HFFc6 (cell line): ENCODE measurements around the gene SPP2. TPM values are rescaled to one million over a fixed set of nuclear protein-coding genes. Genes with fewer than 3 reads are reported as not detected.

Source experiments
- DNase-seq: peaks from one replicate; pipeline ENCODE4 v3.0.0-alpha.2; 2018
- H3K27ac Mint-ChIP-seq: 2 replicates; pipeline ENCODE4 v1.8.0; 2020; ENCODE audit warnings: mild to moderate bottlenecking, mixed read lengths
- H3K27me3 Mint-ChIP-seq: 2 replicates; pipeline ENCODE4 v1.8.0; 2021; ENCODE audit warnings: mild to moderate bottlenecking, moderate library complexity, mixed read lengths; ENCODE audit not compliant: insufficient read depth
- H3K36me3 Mint-ChIP-seq: 2 replicates; pipeline ENCODE4 v1.8.0; 2021; ENCODE audit warnings: low read depth, mixed read lengths
- H3K4me1 Mint-ChIP-seq: 2 replicates; pipeline ENCODE4 v1.8.0; 2020; ENCODE audit warnings: low read depth, mixed read lengths
- H3K4me3 Mint-ChIP-seq: 2 replicates; pipeline ENCODE4 v1.8.0; 2020; ENCODE audit warnings: mild to moderate bottlenecking, moderate library complexity, mixed read lengths
- H3K9me3 Mint-ChIP-seq: 2 replicates; pipeline ENCODE4 v1.8.0; 2020; ENCODE audit warnings: mild to moderate bottlenecking, mixed read lengths
- total RNA-seq, 6 experiments: library from RNA; stranded (reverse); fragmentation: NEBNext Ultra II Directional; extraction: Animal tissue kit (Norgen Biotek cat#: 25700); gene quantifications; 2 replicates in 1 of 6; 3 replicates in 5 of 6; pipeline ENCODE4 v1.2.3, GENCODE V29; 2021
- TF ChIP-seq, protein P1 (sequence below): fragments of 200-600 bp; sonication (generic); IDR thresholded peaks from 2 replicates; pipeline ENCODE4 v1.5.0; 2021; ENCODE audit warnings: antibody characterized with exemption, mild to moderate bottlenecking

The SPP2 gene
- total RNA-seq, 6 experiments from 2014 or later, result not detected

DNA sequence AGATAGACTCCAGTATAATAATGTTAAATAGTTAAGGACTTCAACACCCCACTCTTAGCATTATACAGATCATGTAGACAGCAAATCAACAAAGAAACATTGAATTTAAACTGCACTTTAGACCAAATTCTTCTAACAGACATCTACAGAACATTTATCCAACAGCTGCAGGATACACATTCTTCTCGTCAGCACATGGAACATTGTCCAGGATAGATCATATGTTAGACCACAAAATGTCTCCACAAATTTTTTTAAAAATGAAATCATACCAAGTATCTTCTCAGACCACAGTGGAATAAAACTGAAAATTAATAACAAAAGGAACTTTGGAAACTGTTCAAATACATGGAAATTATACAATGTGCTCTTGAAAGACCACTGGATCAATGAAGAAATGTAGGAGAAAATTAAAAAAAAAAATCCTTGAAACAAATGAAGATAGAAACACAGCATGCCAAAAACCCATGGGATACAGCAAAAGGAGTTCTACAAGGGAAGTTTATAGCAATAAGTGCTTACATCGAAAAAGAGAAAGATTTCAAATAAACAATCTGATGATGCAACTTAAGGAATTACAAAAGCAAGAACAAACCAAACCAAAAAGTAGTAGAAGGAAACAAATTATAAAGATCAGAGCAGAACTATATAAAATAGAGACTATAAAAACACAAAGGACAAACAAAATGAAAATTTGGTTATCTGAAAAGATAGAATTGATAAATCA lies 12.3 kb upstream of the SPP2 start:
- Mint-ChIP-seq H3K27ac (no peak overlapping the region), H3K4me3 (no peak overlapping the region), H3K36me3 (no peaks in the 10 kb centered on the region), H3K4me1 (no peaks in the 10 kb centered on the region), H3K9me3 (peaks cover 7% of the 10 kb centered on the region; the same call in 1 of the 2 replicates), H3K27me3 (peaks cover 2% of the 10 kb centered on the region)
- TF ChIP-seq, protein P1, sequence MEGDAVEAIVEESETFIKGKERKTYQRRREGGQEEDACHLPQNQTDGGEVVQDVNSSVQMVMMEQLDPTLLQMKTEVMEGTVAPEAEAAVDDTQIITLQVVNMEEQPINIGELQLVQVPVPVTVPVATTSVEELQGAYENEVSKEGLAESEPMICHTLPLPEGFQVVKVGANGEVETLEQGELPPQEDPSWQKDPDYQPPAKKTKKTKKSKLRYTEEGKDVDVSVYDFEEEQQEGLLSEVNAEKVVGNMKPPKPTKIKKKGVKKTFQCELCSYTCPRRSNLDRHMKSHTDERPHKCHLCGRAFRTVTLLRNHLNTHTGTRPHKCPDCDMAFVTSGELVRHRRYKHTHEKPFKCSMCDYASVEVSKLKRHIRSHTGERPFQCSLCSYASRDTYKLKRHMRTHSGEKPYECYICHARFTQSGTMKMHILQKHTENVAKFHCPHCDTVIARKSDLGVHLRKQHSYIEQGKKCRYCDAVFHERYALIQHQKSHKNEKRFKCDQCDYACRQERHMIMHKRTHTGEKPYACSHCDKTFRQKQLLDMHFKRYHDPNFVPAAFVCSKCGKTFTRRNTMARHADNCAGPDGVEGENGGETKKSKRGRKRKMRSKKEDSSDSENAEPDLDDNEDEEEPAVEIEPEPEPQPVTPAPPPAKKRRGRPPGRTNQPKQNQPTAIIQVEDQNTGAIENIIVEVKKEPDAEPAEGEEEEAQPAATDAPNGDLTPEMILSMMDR, result no peak
- DNase-seq, result no peak

DNA sequence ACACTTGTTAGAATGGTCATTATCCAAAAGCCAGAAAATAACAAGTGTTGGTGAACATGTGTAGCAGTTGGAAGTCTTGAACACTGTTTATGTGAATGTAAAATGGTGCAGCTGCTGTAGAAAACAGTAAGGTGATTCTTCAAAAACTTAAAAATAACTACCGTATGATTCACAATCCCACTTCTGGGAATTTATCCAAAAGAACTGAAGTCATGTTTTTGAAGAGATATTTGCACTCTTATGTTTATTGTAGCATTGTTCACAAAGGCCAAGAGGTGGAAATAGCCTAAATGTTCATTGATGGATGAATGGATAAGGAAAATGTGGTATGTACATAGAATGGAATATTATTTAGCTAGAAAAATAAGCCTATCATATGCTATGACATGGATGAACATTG lies 6.3 kb upstream of the SPP2 start:
- Mint-ChIP-seq H3K36me3 (no peaks in the 10 kb centered on the region), H3K4me3 (no peak overlapping the region), H3K27ac (no peak overlapping the region), H3K9me3 (no peaks in the 10 kb centered on the region), H3K27me3 (peaks cover 2% of the 10 kb centered on the region; the same call in 1 of the 2 replicates), H3K4me1 (peaks cover 9% of the 10 kb centered on the region)
- peak; percentile 63 for DNase-seq
- TF ChIP-seq, protein P1, result no peak

DNA sequence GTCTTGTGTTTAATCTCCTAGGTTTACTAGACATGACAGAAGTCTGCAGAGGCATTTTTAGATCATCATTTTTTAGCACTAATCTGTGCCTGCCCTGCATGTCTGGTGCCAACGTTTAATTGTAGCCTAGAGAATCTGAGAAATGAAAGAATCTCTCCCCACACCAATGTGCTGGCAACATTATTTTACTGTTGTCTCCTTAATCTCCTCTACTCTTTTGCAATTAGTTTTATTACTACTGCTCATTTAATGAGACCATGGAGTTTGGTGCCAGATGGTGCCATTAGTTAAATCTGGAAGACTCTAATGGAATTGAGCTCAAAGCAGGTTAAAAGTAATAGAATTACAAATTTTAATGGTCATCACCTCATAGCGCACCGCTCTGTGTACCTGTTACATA lies 4.0 kb upstream of the SPP2 start:
- H3K27ac Mint-ChIP-seq, result no peak overlapping the region
- no peak for DNase-seq
- H3K36me3 Mint-ChIP-seq, result no peaks in the 10 kb centered on the region
- H3K4me3 Mint-ChIP-seq, result no peak overlapping the region
- H3K4me1 Mint-ChIP-seq, result peaks cover 15% of the 10 kb centered on the region
- H3K27me3 Mint-ChIP-seq, result peaks cover 2% of the 10 kb centered on the region; the same call in 1 of the 2 replicates
- no peaks in the 10 kb centered on the region for H3K9me3 Mint-ChIP-seq
- TF ChIP-seq, protein P1, result no peak

DNA sequence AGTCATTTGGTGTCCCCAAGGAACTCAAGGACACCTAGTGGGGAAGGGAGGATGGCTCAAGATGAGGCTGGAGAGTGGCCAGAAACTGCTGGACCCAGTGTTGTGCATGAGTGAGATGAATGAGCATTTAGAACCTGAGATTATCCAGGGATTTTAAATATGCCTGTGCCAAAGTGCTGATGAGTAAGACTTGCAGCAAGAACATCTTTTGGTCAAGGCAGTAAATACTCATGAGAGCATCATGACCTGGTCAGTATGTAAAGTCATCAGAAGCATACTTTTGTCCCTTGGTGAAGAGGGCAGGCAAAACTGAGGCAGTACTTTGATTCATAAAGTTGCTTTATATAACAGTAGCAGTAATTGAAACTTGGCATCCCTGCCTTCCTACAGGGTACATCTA lies 3.1 kb upstream of the SPP2 start:
- DNase-seq, result no peak
- no peak overlapping the region for H3K27ac Mint-ChIP-seq
- H3K27me3 Mint-ChIP-seq, result peaks cover 2% of the 10 kb centered on the region; the same call in 1 of the 2 replicates
- TF ChIP-seq, protein P1, result no peak
- H3K36me3 Mint-ChIP-seq, result no peaks in the 10 kb centered on the region
- no peak overlapping the region for H3K4me3 Mint-ChIP-seq
- peaks cover 21% of the 10 kb centered on the region for H3K4me1 Mint-ChIP-seq
- H3K9me3 Mint-ChIP-seq, result no peaks in the 10 kb centered on the region

DNA sequence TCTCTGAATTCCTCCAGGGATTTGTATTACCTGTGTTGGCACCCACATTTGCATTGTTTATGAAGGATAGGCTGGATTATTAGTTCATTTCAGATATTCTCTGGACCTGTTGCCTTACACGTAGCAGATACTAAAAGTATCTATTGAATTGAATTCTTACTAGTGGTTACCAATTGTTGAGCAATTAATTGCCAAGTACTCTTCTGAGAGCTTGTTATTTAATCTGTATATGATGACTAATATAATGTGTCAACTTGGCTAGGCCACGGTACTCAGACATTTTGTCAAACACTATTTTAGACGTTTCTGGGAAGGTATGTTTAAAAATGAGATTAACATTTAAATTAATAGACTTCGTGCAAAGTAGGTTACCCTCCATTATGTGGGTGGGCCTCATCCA lies 2.5 kb upstream of the SPP2 start:
- Mint-ChIP-seq H3K4me3 (no peak overlapping the region), H3K27ac (no peak overlapping the region), H3K9me3 (no peaks in the 10 kb centered on the region), H3K4me1 (peaks cover 21% of the 10 kb centered on the region), H3K36me3 (no peaks in the 10 kb centered on the region), H3K27me3 (peaks cover 2% of the 10 kb centered on the region; the same call in 1 of the 2 replicates)
- TF ChIP-seq, protein P1, result no peak
- DNase-seq, result no peak
